ENCODE data around the gene CAMK2G.
"Not testable (repeated sequence)": the region's sequence is repeated elsewhere in the genome, so short reads cannot be mapped to it uniquely, and the experiment has no call there.

The CAMK2G gene

GRCh38 chr10:73836427-73836980, 37.9 kb downstream of the CAMK2G start:
- no peak for DNase-seq

- not testable (repeated sequence) for DNase-seq
Observed at GRCh38 chr10:73829090-73829489, 45.3 kb downstream of the CAMK2G start.

GRCh38 chr10:73828161-73828560, 46.2 kb downstream of the CAMK2G start:
- DNase-seq: no peak

GRCh38 chr10:73827346-73828089, 46.8 kb downstream of the CAMK2G start:
- DNase-seq: peak; percentile 88

- no peak for DNase-seq
Observed at GRCh38 chr10:73824146-73824725, 50.1 kb downstream of the CAMK2G start.

GRCh38 chr10:73823391-73823790, 51.0 kb downstream of the CAMK2G start:
- no peak for DNase-seq

- no peak for DNase-seq
Observed at GRCh38 chr10:73819513-73820093, 54.8 kb downstream of the CAMK2G start.

- DNase-seq: no peak
Observed at GRCh38 chr10:73819081-73819480, 55.3 kb downstream of the CAMK2G start.

- DNase-seq: no peak
Observed at GRCh38 chr10:73818402-73818801, 56.0 kb downstream of the CAMK2G start.

GRCh38 chr10:73817826-73818225, 56.5 kb downstream of the CAMK2G start:
- DNase-seq: no peak

GRCh38 chr10:73816917-73817729, 57.2 kb downstream of the CAMK2G start:
- DNase-seq: no peak

GRCh38 chr10:73815719-73816030, 58.7 kb downstream of the CAMK2G start:
- no peak for DNase-seq

GRCh38 chr10:73814896-73815718, 59.2 kb downstream of the CAMK2G start:
- no peak for DNase-seq

- DNase-seq: no peak
Observed at GRCh38 chr10:73814276-73814895, 60.0 kb downstream of the CAMK2G start.

GRCh38 chr10:73813333-73813732, 61.0 kb downstream of the CAMK2G start:
- no peak for DNase-seq

- no peak for DNase-seq
Observed at GRCh38 chr10:73812657-73813056, 61.7 kb downstream of the CAMK2G start.

GRCh38 chr10:73810735-73811465, 63.5 kb downstream of the CAMK2G start:
- no peak for DNase-seq

GRCh38 chr10:73810358-73810734, 64.0 kb downstream of the CAMK2G start:
- no peak for DNase-seq

GRCh38 chr10:73809061-73809818, 65.1 kb downstream of the CAMK2G start:
- no peak for DNase-seq

- no peak for DNase-seq
Observed at GRCh38 chr10:73808021-73808815, 66.1 kb downstream of the CAMK2G start.

Measured in T1000 (cell line).